ENCODE measurements around the gene MYBPH.

- TF ChIP-seq KDM1A (IDR thresholded peaks at IDR 0.05; ENCODE audit: low read depth) = no peak
- TF ChIP-seq SMC3 (IDR thresholded peaks at IDR 0.05) = no peak
- TF ChIP-seq, protein P1, sequence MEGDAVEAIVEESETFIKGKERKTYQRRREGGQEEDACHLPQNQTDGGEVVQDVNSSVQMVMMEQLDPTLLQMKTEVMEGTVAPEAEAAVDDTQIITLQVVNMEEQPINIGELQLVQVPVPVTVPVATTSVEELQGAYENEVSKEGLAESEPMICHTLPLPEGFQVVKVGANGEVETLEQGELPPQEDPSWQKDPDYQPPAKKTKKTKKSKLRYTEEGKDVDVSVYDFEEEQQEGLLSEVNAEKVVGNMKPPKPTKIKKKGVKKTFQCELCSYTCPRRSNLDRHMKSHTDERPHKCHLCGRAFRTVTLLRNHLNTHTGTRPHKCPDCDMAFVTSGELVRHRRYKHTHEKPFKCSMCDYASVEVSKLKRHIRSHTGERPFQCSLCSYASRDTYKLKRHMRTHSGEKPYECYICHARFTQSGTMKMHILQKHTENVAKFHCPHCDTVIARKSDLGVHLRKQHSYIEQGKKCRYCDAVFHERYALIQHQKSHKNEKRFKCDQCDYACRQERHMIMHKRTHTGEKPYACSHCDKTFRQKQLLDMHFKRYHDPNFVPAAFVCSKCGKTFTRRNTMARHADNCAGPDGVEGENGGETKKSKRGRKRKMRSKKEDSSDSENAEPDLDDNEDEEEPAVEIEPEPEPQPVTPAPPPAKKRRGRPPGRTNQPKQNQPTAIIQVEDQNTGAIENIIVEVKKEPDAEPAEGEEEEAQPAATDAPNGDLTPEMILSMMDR (IDR thresholded peaks at IDR 0.05) = no peak
- TF ChIP-seq CEBPB (IDR thresholded peaks at IDR 0.05) = no peak
- TF ChIP-seq TP53 (CRISPR knock-in tag; IDR thresholded peaks at IDR 0.05) = no peak
- no peak for TF ChIP-seq RARB (CRISPR knock-in tag; IDR thresholded peaks at IDR 0.05)
- TF ChIP-seq ZNF302 (CRISPR knock-in tag; IDR thresholded peaks at IDR 0.05) = no peak
These were observed 37.5 kb upstream of the MYBPH start for GRCh38 chr1:203213126-203213525.
